Limb (tissue), 2 donors: ENCODE measurements around the gene KCNK4.
A peak's percentile ranks its signal among the peaks of the same experiment; 100 is the strongest.

Experiments
- DNase-seq, 2 donors: peaks; one replicate each; pipeline ENCODE4 v3.0.0-alpha.2; 2016; ENCODE audit errors: extremely low spot score in 2 of 2

The KCNK4 gene

DNA sequence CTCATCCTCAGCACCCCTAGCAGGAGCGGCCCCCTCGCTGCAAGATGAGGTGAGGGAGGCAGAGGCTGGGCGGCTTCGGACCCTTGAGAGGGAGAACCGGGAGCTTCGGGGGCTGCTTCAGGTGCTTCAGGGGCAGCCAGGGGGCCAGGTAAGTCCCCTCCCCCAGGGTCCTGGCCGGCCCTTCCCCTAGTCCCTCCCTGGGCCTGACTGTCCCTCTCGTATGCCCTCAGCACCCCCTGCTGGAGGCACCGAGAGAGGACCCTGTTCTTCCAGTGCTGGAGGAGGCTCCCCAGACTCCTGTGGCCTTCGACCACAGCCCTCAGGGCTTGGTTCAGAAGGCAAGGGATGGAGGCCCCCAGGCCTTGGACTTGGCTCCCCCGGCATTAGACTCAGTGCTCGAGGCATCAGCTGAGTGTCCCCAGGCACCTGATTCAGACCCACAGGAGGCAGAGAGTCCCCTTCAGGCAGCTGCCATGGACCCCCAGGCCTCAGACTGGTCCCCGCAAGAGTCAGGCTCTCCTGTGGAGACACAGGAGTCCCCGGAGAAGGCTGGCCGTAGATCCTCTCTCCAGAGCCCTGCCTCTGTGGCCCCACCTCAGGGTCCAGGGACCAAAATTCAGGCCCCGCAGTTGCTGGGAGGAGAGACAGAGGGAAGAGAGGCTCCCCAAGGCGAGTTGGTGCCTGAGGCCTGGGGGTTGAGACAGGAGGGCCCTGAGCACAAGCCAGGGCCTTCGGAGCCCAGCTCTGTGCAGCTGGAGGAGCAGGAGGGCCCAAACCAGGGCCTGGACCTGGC, 52.9 kb downstream of the KCNK4 start:
- DNase-seq: no peak

DNA sequence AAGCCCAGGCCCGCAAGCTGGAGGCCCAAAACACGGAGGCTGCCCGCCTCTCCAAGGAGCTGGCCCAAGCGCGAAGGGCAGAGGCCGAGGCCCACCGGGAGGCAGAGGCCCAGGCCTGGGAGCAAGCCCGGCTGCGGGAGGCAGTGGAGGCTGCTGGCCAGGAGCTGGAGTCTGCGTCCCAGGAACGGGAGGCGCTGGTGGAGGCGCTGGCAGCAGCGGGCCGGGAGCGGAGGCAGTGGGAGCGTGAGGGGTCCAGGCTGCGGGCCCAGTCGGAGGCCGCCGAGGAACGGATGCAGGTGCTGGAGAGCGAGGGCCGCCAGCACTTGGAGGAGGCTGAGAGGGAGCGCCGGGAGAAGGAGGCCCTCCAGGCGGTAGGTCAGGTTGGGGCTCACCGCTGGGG, 53.7 kb downstream of the KCNK4 start:
- DNase-seq: no peak

- DNase-seq: no peak
Observed at GRCh38 chr11:64347193-64347867, 56.2 kb downstream of the KCNK4 start.

DNA sequence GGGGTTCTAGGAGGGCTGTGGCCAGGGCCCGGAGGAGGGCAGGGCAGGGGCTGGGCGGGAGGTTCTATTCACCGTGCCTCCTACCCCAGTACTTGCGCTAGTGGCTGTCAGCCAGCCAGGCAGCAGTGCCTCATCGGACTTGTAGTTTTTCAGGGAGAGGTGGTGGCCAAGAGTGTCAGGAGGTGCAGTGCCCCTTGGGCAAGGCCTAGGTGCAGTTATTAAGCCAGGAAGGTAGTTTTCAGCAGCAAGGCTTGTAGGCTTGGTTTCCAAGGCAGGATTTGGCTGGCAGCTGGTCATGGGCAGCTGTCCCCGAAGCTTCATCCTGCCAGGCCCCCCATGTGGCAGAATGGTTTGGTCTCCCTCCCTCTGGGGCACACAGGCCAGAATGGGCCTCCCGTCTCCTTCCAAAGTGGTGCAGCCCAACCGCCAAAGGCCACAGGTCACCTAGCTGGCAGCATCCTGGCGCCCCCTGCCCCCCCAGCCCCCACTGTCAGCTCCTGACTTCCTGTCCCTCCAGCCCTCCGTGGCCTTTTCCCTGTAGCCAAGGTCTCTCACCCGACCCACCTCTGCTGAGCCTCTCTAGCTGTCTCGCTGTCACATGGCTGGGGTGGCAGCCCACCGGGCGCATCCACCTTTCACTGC, 57.4 kb downstream of the KCNK4 start:
- DNase-seq: peak in 1 of 2 donors; percentile 39

DNA sequence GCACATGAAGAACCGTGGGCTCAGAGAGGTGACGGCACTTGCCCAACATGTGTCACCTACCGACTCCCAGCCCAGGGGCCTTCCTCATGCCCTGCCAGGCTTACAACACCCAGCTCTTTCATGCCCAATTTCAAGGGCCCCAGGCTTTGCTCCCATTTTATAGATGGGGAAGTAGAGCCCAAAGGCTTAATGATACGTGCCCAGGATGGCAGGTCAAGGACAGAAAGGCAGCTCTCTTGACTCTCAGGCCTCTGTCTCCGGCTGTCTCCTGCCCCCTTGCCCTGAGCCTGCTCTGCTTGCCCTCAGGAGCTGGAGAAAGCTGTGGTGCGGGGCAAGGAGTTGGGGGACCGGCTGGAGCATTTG, 57.9 kb downstream of the KCNK4 start:
- no peak for DNase-seq

- no peak for DNase-seq
Observed at GRCh38 chr11:64349404-64349803, 58.3 kb downstream of the KCNK4 start.
